B cell (primary cell): Measurements from ENCODE around the gene CASR. TPM values are rescaled to one million over a fixed set of nuclear protein-coding genes. Genes with fewer than 3 reads are reported as not detected.

ENCODE experiments used
- ATAC-seq: fragments of 200-7000 bp; cut with Tn5 transposase; one replicate; pipeline ENCODE4 v1.10.0; 2021; ENCODE audit warnings: low read depth, mild to moderate bottlenecking, moderate number of reproducible peaks, moderate library complexity
- CTCF ChIA-PET: fragments of 350-600 bp; sonication (Branson Sonifier 250); formaldehyde crosslinking; loops from one replicate; lab custom pipeline; 2021; ENCODE audit warnings: antibody characterized with exemption, inconsistent platforms; lab: Charles Lee
- POLR2A ChIA-PET: fragments of 350-600 bp; sonication (Branson Sonifier 250); formaldehyde crosslinking; loops from one replicate; lab custom pipeline; 2021; ENCODE audit warnings: antibody characterized with exemption; lab: Charles Lee
- DNase-seq: peaks from one replicate; pipeline ENCODE4 v3.0.0; 2013
- H2AFZ ChIP-seq: 2 replicates; pipeline ENCODE4 v1.6.1; 2012; ENCODE audit warnings: mild to moderate bottlenecking, low read depth, low read length; ENCODE audit not compliant: insufficient read depth, poor library complexity, severe bottlenecking
- H3K27ac ChIP-seq, 2 donors: 1 replicate in 1 of 2; 2 replicates in 1 of 2; pipeline ENCODE4 v1.5.1; 2012 to 2013; ENCODE audit warnings: low read length in 2 of 2, mild to moderate bottlenecking in 2 of 2, moderate library complexity in 1 of 2
- H3K27me3 ChIP-seq, 4 experiments: fragments of 200-600 bp in 1 of 4; sonication (generic) in 1 of 4; replicated peaks in 1 of 4; 1 replicate in 2 of 4; 2 replicates in 2 of 4; pipeline versions ENCODE4 v1.6.1 to v1.7.0; 2013 to 2016; ENCODE audit warnings: low read length in 3 of 4, mild to moderate bottlenecking in 2 of 4, mixed read lengths in 1 of 4, moderate library complexity in 1 of 4; ENCODE audit not compliant: insufficient read depth in 4 of 4, control insufficient read depth in 3 of 4; ENCODE audit errors: control extremely low read depth in 1 of 4
- H3K36me3 ChIP-seq, 2 experiments: replicated peaks in 1 of 2; 1 replicate in 1 of 2; 2 replicates in 1 of 2; pipeline versions ENCODE4 v1.6.1 to v1.7.1; 2013; ENCODE audit warnings: low read length in 1 of 2; ENCODE audit not compliant: insufficient read depth in 2 of 2, control insufficient read depth in 1 of 2; ENCODE audit errors: control extremely low read depth in 1 of 2, extremely low read depth in 1 of 2
- H3K4me1 ChIP-seq, 2 donors: fragments of 200-600 bp in 1 of 2; sonication (generic) in 1 of 2; 1 replicate in 1 of 2; 2 replicates in 1 of 2; pipeline versions ENCODE4 v1.5.1 to v1.6.1; 2013 to 2017; ENCODE audit warnings: low read length in 2 of 2; ENCODE audit not compliant: control insufficient read depth in 2 of 2, insufficient read depth in 2 of 2
- H3K4me2 ChIP-seq: replicated peaks from 2 replicates; pipeline ENCODE3; 2012; ENCODE audit warnings: mild to moderate bottlenecking, low read depth, low read length; ENCODE audit not compliant: poor library complexity, severe bottlenecking
- H3K4me3 ChIP-seq, 5 experiments: fragments of 200-600 bp in 1 of 5; sonication (generic) in 1 of 5; 1 replicate in 3 of 5; 2 replicates in 2 of 5; pipeline versions ENCODE4 v1.5.1 to v1.7.0; 2011 to 2016; ENCODE audit warnings: low read length in 4 of 5, mild to moderate bottlenecking in 4 of 5, low read depth in 2 of 5, control low read depth in 1 of 5, moderate library complexity in 1 of 5; ENCODE audit not compliant: insufficient read depth in 1 of 5; ENCODE audit errors: control extremely low read depth in 1 of 5, extremely low read depth in 1 of 5
- H3K79me2 ChIP-seq: fragments of 200-600 bp; sonication (generic); one replicate; pipeline ENCODE4 v1.6.0; 2016; ENCODE audit warnings: low read length; ENCODE audit not compliant: control insufficient read depth, insufficient read depth
- H3K9ac ChIP-seq: fragments of 200-600 bp; sonication (generic); 2 replicates; pipeline ENCODE4 v1.6.1; 2017; ENCODE audit warnings: mild to moderate bottlenecking, low read length, moderate library complexity
- H3K9me3 ChIP-seq, 3 donors: one replicate each; pipeline versions ENCODE4 v1.6.1 to v1.7.1; 2013; ENCODE audit warnings: low read length in 2 of 3; ENCODE audit not compliant: control insufficient read depth in 2 of 3, insufficient read depth in 1 of 3; ENCODE audit errors: control extremely low read depth in 1 of 3
- H4K20me1 ChIP-seq: 2 replicates; pipeline ENCODE4 v1.6.0; 2012; ENCODE audit warnings: mild to moderate bottlenecking, low read length; ENCODE audit not compliant: insufficient read depth, control insufficient read depth, poor library complexity, severe bottlenecking
- H3K27ac Mint-ChIP-seq: one replicate; pipeline ENCODE4 v1.8.0; 2021; ENCODE audit warnings: mixed read lengths
- H3K27me3 Mint-ChIP-seq: one replicate; pipeline ENCODE4 v1.8.0; 2021; ENCODE audit warnings: mixed read lengths
- H3K4me1 Mint-ChIP-seq: one replicate; pipeline ENCODE4 v1.8.0; 2021; ENCODE audit warnings: mixed read lengths
- H3K4me3 Mint-ChIP-seq: one replicate; pipeline ENCODE4 v1.8.0; 2021; ENCODE audit warnings: mixed read lengths
- H3K9me3 Mint-ChIP-seq: one replicate; pipeline ENCODE4 v1.8.0; 2022; ENCODE audit warnings: mixed read lengths; ENCODE audit not compliant: insufficient read depth
- CTCF ChIP-seq: fragments of 200-600 bp; IDR thresholded peaks from one replicate; pipeline ENCODE4 v1.8.0; 2022; ENCODE audit warnings: antibody characterized with exemption, mild to moderate bottlenecking
- EZH2 ChIP-seq: IDR thresholded peaks from 2 replicates; pipeline ENCODE4 v1.6.1; 2012; ENCODE audit warnings: borderline replicate concordance, low read depth, mild to moderate bottlenecking, moderate library complexity, low read length; ENCODE audit not compliant: insufficient read depth, poor library complexity, severe bottlenecking
- WGBS: methylation state at CpG from one replicate; pipeline ENCODE4 v1.1.5; 2013; ENCODE audit warnings: missing lambda C conversion rate; ENCODE audit not compliant: insufficient coverage; 5-methylcytosine and 5-hydroxymethylcytosine counted together
- intact Hi-C: fragments of 100-400 bp; cut with micrococcal nuclease; formaldehyde crosslinking; loops from one replicate; pipeline ENCODE4 v1.10.0; 2022
- polyA plus RNA-seq: library from polyadenylated mRNA; depleted of rRNA; stranded (reverse); fragments of >200 nt; gene quantifications from 2 replicates; pipeline ENCODE4 v1.2.3, GENCODE V29; 2012
- total RNA-seq, 2 donors: library from RNA; stranded (reverse); fragments of 120-200 nt in 1 of 2; gene quantifications; 1 replicate in 1 of 2; 2 replicates in 1 of 2; pipeline versions ENCODE4 v1.2.3 to v1.2.4, GENCODE V29; 2013 to 2022

CASR gene
- total and polyA plus RNA-seq, 2 donors (not counting 1 experiment from before 2014, with no cell fraction given) = not detected

GRCh38 chr3:122273498-122273897 is 90.0 kb downstream of the CASR start:
- Histone ChIP-seq H3K9me3 (no peaks in the 10 kb centered on the region), H3K27me3 (no peaks in the 10 kb centered on the region), H3K27ac (no peak overlapping the region), H3K4me2 (no peak overlapping the region), H3K79me2 (no peaks in the 10 kb centered on the region), H3K4me3 (no peak overlapping the region), H4K20me1 (no peaks in the 10 kb centered on the region), H3K36me3 (no peaks in the 10 kb centered on the region), H2AFZ (no peak overlapping the region), H3K9ac (no peak overlapping the region), H3K4me1 (peaks cover 3 to 8% of the 10 kb centered on the region in 2 donors)
- 58% methylated on average over 2 of the region's 2 CpGs for WGBS
- TF ChIP-seq EZH2 (no peak), CTCF (no peak)
- POLR2A ChIA-PET = no interaction called here
- H3K4me3 Mint-ChIP-seq = no peak overlapping the region
- H3K9me3 Mint-ChIP-seq = no peaks in the 10 kb centered on the region
- ATAC-seq = no peak
- no peak for DNase-seq
- CTCF ChIA-PET = no interaction called here
- H3K27ac Mint-ChIP-seq = no peak overlapping the region
- peaks cover 14% of the 10 kb centered on the region for H3K4me1 Mint-ChIP-seq
- peaks cover 11% of the 10 kb centered on the region for H3K27me3 Mint-ChIP-seq
- intact Hi-C loops = no loop called here

DNA sequence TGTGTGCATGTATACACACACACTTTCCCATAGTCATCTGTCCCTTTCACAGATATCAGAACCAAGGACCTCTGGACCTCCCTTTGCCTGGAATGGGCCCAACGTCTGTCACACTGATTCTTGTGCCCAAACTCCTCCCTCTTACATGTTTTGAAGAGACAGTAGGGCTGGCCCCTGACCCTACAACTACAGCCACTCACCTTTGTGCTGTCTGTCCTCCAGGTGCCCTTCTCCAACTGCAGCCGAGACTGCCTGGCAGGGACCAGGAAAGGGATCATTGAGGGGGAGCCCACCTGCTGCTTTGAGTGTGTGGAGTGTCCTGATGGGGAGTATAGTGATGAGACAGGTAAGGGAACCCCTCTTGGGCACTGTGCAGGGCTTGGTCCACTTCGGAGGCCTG is 98.4 kb downstream of the CASR start:
- ATAC-seq = no peak

More for the DNA sequence above, 98.4 kb downstream of the CASR start:
- Mint-ChIP-seq H3K4me1 (no peaks in the 10 kb centered on the region), H3K27me3 (peaks cover 6% of the 10 kb centered on the region), H3K4me3 (no peak overlapping the region), H3K27ac (no peak overlapping the region), H3K9me3 (no peaks in the 10 kb centered on the region)
- WGBS = 97% methylated on average over 2 of the region's 3 CpGs
- DNase-seq = no peak
- CTCF ChIA-PET = no interaction called here
- intact Hi-C loops = no loop called here
- no peak overlapping the region for H3K4me3 ChIP-seq
- POLR2A ChIA-PET = no interaction called here
- no peaks in the 10 kb centered on the region for H3K79me2 ChIP-seq
- H3K4me2 ChIP-seq = no peak overlapping the region
- H3K27ac ChIP-seq = no peak overlapping the region
- no peak overlapping the region for H2AFZ ChIP-seq
- H3K27me3 ChIP-seq = no peaks in the 10 kb centered on the region
- no peaks in the 10 kb centered on the region for H4K20me1 ChIP-seq
- H3K4me1 ChIP-seq = no peaks in the 10 kb centered on the region
- TF ChIP-seq EZH2 = no peak
- TF ChIP-seq CTCF = no peak
- no peaks in the 10 kb centered on the region for H3K9me3 ChIP-seq
- no peak overlapping the region for H3K9ac ChIP-seq
- no peaks in the 10 kb centered on the region for H3K36me3 ChIP-seq
